ENCODE measurements around the gene ATP9B.

Gene ATP9B

DNA sequence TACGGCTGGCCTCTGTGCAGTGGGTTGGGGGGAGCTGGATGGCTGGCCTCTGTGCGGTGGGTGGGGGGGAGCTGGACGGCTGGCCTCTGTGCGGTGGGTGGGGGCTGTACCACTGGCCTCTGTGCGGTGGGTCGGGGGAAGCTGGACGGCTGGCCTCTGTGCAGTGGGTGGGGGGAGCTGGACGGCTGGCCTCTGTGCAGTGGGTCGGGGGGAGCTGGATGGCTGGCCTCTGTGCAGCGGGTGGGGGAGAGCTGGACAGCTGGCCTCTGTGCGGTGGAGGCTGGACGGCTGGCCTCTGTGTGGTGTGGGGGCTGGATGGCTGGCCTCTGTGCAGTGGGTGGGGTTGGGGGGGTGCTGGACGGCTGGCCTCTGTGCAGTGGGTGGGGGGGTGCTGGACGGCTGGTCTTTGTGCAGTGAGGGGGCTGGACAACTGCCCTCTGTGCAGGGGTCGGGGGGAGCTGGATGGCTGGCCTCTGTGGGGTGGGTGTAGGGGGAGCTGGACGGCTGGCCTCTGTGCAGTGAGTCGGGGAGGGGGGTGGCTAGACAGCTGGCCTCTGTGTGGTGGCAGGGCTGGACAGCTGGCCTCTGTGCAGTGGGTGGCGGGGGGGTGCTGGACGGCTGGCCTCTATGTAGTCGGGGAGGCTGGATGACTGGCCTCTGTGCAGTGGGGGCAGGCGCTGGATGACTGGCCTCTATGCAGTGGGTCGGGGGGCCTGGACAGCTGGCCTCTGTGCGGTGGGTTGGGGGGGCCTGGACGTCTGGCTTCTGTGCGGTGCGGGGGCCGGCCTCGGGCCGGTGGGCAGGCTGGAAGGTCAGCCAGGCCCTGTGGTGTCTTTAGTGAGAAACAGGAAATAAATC lies 358.4 kb downstream of the ATP9B start:
- no peak for DNase-seq (ENCODE audit: low spot score)

Measured in D341Med (cell line).